HT1080 (cell line): ENCODE results near the gene KCNT1. TPM values are rescaled to one million over a fixed set of nuclear protein-coding genes. Genes with fewer than 3 reads are reported as not detected.

ENCODE experiments used
- DNase-seq: peaks from one replicate; pipeline ENCODE4 v3.0.0-alpha.2; 2015; ENCODE audit warnings: low read depth
- total RNA-seq: library from RNA; depleted of rRNA; stranded (reverse); fragments of >200 nt; shearing (Covaris generic); gene quantifications from 2 replicates; pipeline ENCODE4 v1.2.3, GENCODE V29; 2014

Gene KCNT1
- total RNA-seq, 1 experiment from 2014 or later = not detected

- DNase-seq = no peak
Measured at GRCh38 chr9:135817951-135818717, 116.1 kb downstream of the KCNT1 start.

- no peak for DNase-seq
Measured at GRCh38 chr9:135818718-135819475, 116.9 kb downstream of the KCNT1 start.

DNA sequence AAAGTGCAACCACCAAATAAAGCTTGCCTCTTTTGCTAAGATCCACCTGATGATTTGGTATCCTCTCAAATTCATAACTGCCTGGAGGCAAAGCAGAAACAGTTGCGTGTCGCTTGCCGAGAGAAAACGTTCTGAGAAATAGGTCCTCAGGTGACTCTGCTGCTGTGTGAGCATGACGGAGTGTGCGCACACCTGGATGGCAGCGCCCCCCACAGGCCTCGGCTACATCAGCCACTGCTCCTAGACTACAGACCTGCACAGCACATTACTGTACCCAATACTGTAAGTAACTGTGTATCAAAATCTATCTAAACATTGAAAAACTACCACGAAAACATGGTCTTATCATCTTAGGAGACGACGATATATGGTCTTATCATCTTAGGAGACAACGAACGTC, 117.9 kb downstream of the KCNT1 start:
- DNase-seq = no peak

- DNase-seq = no peak
Measured at GRCh38 chr9:135820661-135821060, 118.7 kb downstream of the KCNT1 start.

DNA sequence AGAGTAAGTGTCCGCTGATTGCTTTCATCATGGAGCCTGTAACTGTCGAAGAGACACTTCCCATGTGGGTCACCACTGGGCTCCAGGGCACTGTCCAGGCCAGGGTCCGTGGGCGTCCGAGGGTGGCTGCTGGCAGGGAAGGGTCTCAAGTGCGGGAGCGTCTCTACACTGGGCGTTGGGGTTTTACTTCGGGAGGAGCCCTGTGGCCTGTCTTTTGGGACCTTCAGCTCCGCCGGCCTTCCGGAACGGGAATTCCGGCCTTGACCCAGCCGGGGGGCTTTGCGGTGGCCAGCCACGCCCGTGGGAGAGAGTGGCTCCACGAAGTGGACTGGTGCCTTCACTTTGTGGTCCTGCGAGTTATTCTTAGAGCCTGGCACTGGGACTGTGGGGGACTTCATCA, 119.1 kb downstream of the KCNT1 start:
- DNase-seq = no peak

- DNase-seq = no peak
Measured at GRCh38 chr9:135821733-135822373, 119.9 kb downstream of the KCNT1 start.

- no peak for DNase-seq
Measured at GRCh38 chr9:135822374-135822755, 120.4 kb downstream of the KCNT1 start.

- no peak for DNase-seq
Measured at GRCh38 chr9:135823036-135823435, 121.1 kb downstream of the KCNT1 start.

DNA sequence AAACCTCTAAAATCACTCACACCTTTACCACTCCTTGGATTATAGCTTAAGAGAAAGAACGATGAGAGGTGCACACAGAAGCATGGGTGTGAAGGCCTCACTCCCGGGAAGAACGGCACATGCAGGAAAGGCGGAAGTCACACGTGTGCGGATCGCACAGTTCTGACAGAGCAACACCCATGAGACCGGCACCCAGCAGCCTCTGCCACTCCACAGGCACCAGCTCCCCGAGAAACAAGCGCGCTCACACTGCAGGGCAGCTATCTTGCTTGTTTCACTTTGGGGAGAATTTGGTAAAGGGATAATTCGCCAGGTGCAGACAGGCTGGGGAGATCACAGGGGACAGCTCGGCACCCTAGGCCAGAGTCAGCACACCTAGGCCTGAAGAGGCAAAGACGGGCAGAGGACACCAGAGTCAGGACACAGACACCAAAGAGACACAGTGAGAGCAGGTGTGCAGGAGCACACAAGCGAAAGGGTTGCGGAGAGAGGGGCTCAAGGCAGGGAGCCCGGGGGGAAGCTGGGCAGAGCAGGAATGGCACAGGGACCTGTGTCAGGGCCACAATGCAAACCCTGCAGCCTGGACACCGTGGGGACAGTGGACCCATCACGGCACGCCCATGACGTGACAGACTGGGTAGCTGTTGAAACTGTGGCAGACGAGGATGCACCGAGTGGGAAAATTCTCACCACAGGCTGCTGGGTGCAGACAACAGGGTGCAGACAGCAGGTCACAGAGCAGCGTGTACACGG, 123.6 kb downstream of the KCNT1 start:
- no peak for DNase-seq

- DNase-seq = no peak
Measured at GRCh38 chr9:135826188-135826545, 124.2 kb downstream of the KCNT1 start.

DNA sequence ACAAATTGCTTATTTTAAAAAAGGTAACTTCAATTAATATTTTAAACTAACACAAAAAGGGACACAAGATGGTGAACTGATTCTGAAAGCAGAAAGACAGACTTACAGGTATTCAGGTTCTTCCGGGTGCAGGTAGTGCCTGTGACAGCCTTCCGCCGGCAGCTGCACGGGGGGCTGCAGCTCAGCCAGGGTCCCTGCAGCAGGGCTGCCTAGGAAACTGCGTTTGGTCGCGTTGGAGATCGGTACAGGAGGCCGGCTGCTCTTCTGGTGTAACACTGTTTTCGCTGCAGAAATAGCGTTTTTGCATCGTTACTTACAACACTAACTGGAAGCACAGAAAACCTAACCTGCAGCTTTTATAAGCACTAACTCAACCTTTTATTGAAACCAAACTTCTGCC, 125.3 kb downstream of the KCNT1 start:
- no peak for DNase-seq

DNA sequence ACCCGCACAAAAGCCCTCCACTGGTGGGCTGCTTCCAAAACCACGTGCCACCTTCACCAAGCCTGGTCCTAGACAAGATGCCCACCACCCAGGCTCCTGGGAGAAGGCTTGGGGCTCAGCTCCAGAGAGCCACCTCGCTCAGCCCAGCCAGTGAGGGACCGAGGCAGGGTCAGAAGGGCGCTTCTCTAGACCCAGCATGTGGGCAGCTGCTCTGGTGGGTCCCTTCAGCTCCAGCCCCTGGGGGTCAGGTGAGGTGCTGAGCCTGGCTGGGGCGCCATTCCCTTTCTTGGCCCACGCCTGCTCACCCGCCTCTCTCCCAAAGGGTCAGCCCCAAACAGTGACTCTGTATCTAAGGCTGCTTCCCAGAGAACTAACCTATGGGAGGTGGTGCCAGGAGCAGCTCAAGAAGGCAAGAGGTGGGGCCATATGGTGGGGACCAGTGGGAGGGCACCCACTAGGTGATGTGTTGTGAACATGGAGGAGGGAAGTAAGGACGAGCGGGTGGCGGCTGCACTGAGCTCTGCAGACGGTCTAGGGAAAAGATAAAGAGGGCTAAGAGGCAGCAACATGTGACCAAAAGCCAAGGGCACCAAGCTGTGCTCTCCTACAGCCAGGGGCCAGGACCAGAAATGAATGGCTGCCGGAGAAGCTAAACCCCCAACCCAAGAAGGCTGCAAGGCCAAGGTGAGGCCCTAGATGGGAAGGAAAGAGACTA, 126.0 kb downstream of the KCNT1 start:
- DNase-seq = no peak

GRCh38 chr9:135828656-135829055, 126.7 kb downstream of the KCNT1 start:
- no peak for DNase-seq

DNA sequence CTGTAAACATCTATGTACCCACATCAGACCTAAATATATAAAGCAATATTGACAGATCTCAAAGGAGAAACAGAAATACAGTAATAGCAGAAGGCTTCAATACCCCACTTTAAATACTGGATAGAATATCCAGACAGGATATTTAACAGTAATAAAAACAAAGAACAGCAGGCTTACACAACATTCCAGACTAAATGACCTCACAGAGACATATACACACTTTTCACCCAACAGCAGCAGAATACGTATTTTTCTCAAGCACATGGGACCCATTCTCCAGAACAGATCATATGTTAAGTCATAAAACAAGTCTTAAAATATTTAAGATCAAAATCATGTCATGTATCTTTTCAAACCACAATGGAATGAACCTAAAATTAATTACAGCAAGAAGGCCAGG, 128.5 kb downstream of the KCNT1 start:
- no peak for DNase-seq

DNA sequence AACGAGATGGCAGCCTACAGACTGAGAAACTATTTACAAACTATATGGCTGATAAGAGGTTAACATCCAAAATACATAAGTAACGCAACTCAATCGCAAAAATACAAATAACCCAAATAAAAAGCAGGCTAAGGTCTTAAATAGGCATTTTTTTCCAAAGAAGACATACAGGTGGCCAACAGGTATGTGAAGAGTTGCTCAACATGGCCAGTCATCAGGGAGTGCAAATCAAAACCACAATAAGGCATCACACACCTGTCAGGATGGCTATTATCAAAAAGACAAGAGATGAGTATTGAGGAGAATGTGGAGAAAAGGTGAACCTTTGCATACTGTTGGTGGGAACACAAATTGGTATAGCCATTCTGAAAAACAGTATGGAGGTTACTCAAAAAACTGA, 131.9 kb downstream of the KCNT1 start:
- no peak for DNase-seq

- no peak for DNase-seq
Measured at GRCh38 chr9:135835131-135835530, 133.1 kb downstream of the KCNT1 start.

DNA sequence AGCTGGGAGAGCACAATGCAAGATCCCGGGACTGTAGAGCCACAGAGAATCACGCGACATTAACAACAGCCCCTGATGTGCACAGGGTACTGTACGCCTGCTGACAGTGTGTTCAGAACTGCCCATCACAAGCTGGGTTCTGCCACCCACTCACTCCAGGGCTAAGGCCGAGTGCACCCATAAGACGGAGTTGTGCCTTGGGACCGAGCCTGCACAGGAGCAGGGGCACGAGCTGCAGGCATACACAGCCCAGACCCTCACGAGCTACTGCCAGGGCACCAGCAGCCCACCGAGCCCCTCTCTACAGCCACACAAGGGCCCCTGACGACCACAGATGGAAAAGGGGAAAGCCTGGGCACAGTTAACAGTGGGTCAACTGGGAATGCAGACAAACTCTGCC, 137.5 kb downstream of the KCNT1 start:
- DNase-seq = no peak

- DNase-seq = no peak
Measured at GRCh38 chr9:135840107-135840506, 138.1 kb downstream of the KCNT1 start.

DNA sequence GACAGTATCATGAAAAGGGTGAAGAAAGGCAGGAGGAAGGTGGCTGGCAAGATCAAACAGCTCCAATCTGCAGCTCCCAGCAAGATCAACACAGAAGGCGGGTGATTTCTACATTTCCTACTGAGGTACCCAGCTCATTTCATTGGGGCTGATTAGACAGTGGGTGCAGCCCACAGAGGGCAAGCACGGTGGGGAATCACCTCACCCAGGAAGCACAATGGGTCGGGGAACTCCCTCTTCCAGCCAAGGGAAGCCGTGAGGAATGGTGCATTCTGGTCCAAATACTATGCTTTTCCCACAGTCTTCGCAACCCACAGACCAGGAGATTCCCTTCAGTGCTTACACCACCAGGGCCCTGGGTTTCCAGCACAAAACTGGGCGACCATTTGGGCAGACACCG, 138.6 kb downstream of the KCNT1 start:
- DNase-seq = no peak
